DOHH2 (cell line): ENCODE data around the gene TRMU.

Experiments
- H3F3A ChIP-seq: fragments of 200-600 bp; sonication (generic), shearing (Covaris generic); 2 replicates; pipeline ENCODE4 v1.6.0; 2016; ENCODE audit warnings: antibody characterized with exemption, mild to moderate bottlenecking; ENCODE audit not compliant: control insufficient read depth, insufficient read depth
- H3K27ac ChIP-seq: fragments of 200-600 bp; sonication (generic); 2 replicates; pipeline ENCODE4 v1.5.1; 2014; ENCODE audit warnings: low read depth, mild to moderate bottlenecking, low read length, moderate library complexity
- H3K27me3 ChIP-seq: fragments of 200-600 bp; sonication (generic); 2 replicates; pipeline ENCODE4 v1.6.1; 2014; ENCODE audit warnings: mild to moderate bottlenecking, low read length, mixed read lengths; ENCODE audit not compliant: control insufficient read depth
- H3K36me3 ChIP-seq: fragments of 200-600 bp; sonication (generic); 2 replicates; pipeline ENCODE4 v1.6.1; 2014; ENCODE audit warnings: mild to moderate bottlenecking, low read length, moderate library complexity, mixed read lengths; ENCODE audit not compliant: control insufficient read depth
- H3K4me1 ChIP-seq: fragments of 200-600 bp; sonication (generic); 2 replicates; pipeline ENCODE4 v1.6.1; 2014; ENCODE audit warnings: mild to moderate bottlenecking, low read length, mixed read lengths; ENCODE audit not compliant: control insufficient read depth
- H3K4me2 ChIP-seq: fragments of 200-600 bp; sonication (generic); 2 replicates; pipeline ENCODE4 v1.6.0; 2014; ENCODE audit warnings: mild to moderate bottlenecking, low read length, moderate library complexity
- H3K4me3 ChIP-seq: fragments of 200-600 bp; sonication (generic); 2 replicates; pipeline ENCODE4 v1.5.1; 2014; ENCODE audit warnings: mild to moderate bottlenecking, low read length, mixed read lengths
- H3K79me2 ChIP-seq: fragments of 200-600 bp; sonication (generic); 2 replicates; pipeline ENCODE4 v1.6.1; 2014; ENCODE audit warnings: mild to moderate bottlenecking, low read length, mixed read lengths; ENCODE audit not compliant: control insufficient read depth
- H3K9me2 ChIP-seq: fragments of 200-600 bp; sonication (generic); replicated peaks from 2 replicates; pipeline ENCODE4 v1.6.1; 2014; ENCODE audit warnings: mild to moderate bottlenecking, low read length, mixed read lengths; ENCODE audit not compliant: control insufficient read depth
- H3K9me3 ChIP-seq: fragments of 200-600 bp; sonication (generic); 2 replicates; pipeline ENCODE4 v1.6.1; 2014; ENCODE audit warnings: antibody characterized with exemption, low read length, mixed read lengths; ENCODE audit not compliant: control insufficient read depth, insufficient read depth
- H4K20me1 ChIP-seq: fragments of 200-600 bp; sonication (generic); 2 replicates; pipeline ENCODE4 v1.6.0; 2014; ENCODE audit warnings: low read depth, mild to moderate bottlenecking, antibody characterized with exemption, low read length, moderate library complexity; ENCODE audit not compliant: control insufficient read depth, insufficient read depth
- CTCF ChIP-seq: fragments of 200-600 bp; sonication (generic); IDR thresholded peaks from one replicate; pipeline ENCODE4 v1.5.1; 2014; ENCODE audit warnings: antibody characterized with exemption, mild to moderate bottlenecking, low read depth, low read length; ENCODE audit not compliant: poor library complexity, severe bottlenecking
- EZH2phosphoT487 ChIP-seq: fragments of 200-600 bp; sonication (generic); IDR thresholded peaks from 2 replicates; pipeline ENCODE4 v1.6.1; 2017; ENCODE audit warnings: borderline replicate concordance, mild to moderate bottlenecking, antibody characterized with exemption, low read length, moderate library complexity, mixed read lengths

Gene TRMU

GRCh38 chr22:46392137-46392844, 56.8 kb downstream of the TRMU start:
- H3K4me3 ChIP-seq = no peak overlapping the region
- no peak overlapping the region for H3K4me2 ChIP-seq
- no peaks in the 10 kb centered on the region for H3K4me1 ChIP-seq
- no peaks in the 10 kb centered on the region for H3F3A ChIP-seq
- H3K9me2 ChIP-seq = no peaks in the 10 kb centered on the region
- TF ChIP-seq EZH2phosphoT487 (no peak), CTCF (no peak)
- no peaks in the 10 kb centered on the region for H4K20me1 ChIP-seq
- no peaks in the 10 kb centered on the region for H3K79me2 ChIP-seq
- no peaks in the 10 kb centered on the region for H3K9me3 ChIP-seq
- H3K27me3 ChIP-seq = no peaks in the 10 kb centered on the region
- no peaks in the 10 kb centered on the region for H3K36me3 ChIP-seq
- no peak overlapping the region for H3K27ac ChIP-seq

DNA sequence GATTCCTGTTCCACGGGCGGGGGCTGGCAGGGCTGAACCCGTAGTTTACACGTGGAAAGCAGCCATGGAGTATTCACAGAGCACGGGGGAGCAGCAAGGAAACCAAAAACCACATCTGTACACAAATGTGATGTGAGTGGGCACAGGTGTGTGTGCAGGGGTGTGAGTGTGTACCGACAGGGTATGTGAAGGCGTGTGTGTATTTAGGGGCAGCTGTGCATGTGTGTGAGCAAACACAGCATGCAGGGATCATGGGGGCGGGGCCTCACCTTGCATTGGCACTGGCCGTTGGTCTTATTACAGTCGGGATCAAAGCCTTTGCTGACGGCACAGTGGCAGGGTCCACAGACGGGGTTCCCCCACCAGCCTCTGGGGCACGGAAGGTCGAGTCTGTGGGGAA, 58.4 kb downstream of the TRMU start:
- H3K27me3 ChIP-seq = no peaks in the 10 kb centered on the region
- no peaks in the 10 kb centered on the region for H3K4me1 ChIP-seq
- TF ChIP-seq CTCF (no peak), EZH2phosphoT487 (no peak)
- no peaks in the 10 kb centered on the region for H3K36me3 ChIP-seq
- no peak overlapping the region for H3K4me2 ChIP-seq
- H3K9me2 ChIP-seq = no peaks in the 10 kb centered on the region
- H4K20me1 ChIP-seq = no peaks in the 10 kb centered on the region
- no peaks in the 10 kb centered on the region for H3K9me3 ChIP-seq
- H3K27ac ChIP-seq = no peak overlapping the region
- H3K4me3 ChIP-seq = no peak overlapping the region
- H3F3A ChIP-seq = no peaks in the 10 kb centered on the region
- no peaks in the 10 kb centered on the region for H3K79me2 ChIP-seq

- H3K9me2 ChIP-seq = no peaks in the 10 kb centered on the region
- H3K4me3 ChIP-seq = no peak overlapping the region
- no peaks in the 10 kb centered on the region for H3K79me2 ChIP-seq
- H3K27ac ChIP-seq = no peak overlapping the region
- H3K36me3 ChIP-seq = no peaks in the 10 kb centered on the region
- no peaks in the 10 kb centered on the region for H3K27me3 ChIP-seq
- TF ChIP-seq EZH2phosphoT487 (no peak), CTCF (no peak)
- no peaks in the 10 kb centered on the region for H4K20me1 ChIP-seq
- no peaks in the 10 kb centered on the region for H3K9me3 ChIP-seq
- H3K4me1 ChIP-seq = no peaks in the 10 kb centered on the region
- no peak overlapping the region for H3K4me2 ChIP-seq
- H3F3A ChIP-seq = no peaks in the 10 kb centered on the region
These were observed 59.1 kb downstream of the TRMU start for GRCh38 chr22:46394622-46395021.
